Tibial nerve (tissue), 4 donors: ENCODE data around the gene TTLL1. TPM values are rescaled to one million over a fixed set of nuclear protein-coding genes. Genes with fewer than 3 reads are reported as not detected.
"Not testable (repeated sequence)": the region's sequence is repeated elsewhere in the genome, so short reads cannot be mapped to it uniquely, and the experiment has no call there.

Experiments used
- DNase-seq, 2 donors: peaks; one replicate each; pipeline ENCODE4 v3.0.0-alpha.2; 2019; ENCODE audit warnings: low spot score in 2 of 2
- H3K27ac ChIP-seq, 4 donors: fragments of 200-600 bp; sonication (generic) in 3 of 4; one replicate each; pipeline ENCODE4 v1.5.1; 2017 to 2019; ENCODE audit warnings: mild to moderate bottlenecking in 1 of 4
- H3K27me3 ChIP-seq, 2 donors: fragments of 200-600 bp; sonication (generic) in 1 of 2; one replicate each; pipeline versions ENCODE4 v1.5.1 to v1.6.0; 2017 to 2019
- H3K36me3 ChIP-seq, 3 donors: fragments of 200-600 bp; sonication (generic); one replicate each; pipeline ENCODE4 v1.5.1; 2018 to 2019
- H3K4me1 ChIP-seq, 4 donors: fragments of 200-600 bp; sonication (generic) in 3 of 4; one replicate each; pipeline ENCODE4 v1.5.1; 2017 to 2019
- H3K4me3 ChIP-seq, 4 donors: fragments of 200-600 bp; sonication (generic) in 3 of 4; one replicate each; pipeline ENCODE4 v1.5.1; 2017 to 2019; ENCODE audit warnings: mild to moderate bottlenecking in 1 of 4, moderate library complexity in 1 of 4
- H3K9me3 ChIP-seq, 4 donors: fragments of 200-600 bp; sonication (generic) in 3 of 4; one replicate each; pipeline ENCODE4 v1.5.1; 2017 to 2019
- CTCF ChIP-seq, 5 experiments: fragments of 200-600 bp in 3 of 5; fragments of 450-650 bp in 2 of 5; sonication (generic) in 3 of 5; IDR thresholded peaks; one replicate each; pipeline ENCODE4 v1.5.1; 2016 to 2019; ENCODE audit warnings: antibody characterized with exemption in 5 of 5, mild to moderate bottlenecking in 3 of 5, moderate library complexity in 2 of 5
- EP300 ChIP-seq, 2 donors: sonication (generic); formaldehyde crosslinking; IDR thresholded peaks; one replicate each; pipeline ENCODE4 v1.6.1; 2017; ENCODE audit warnings: antibody characterized with exemption in 2 of 2, mild to moderate bottlenecking in 1 of 2
- POLR2A ChIP-seq, 2 donors: fragments of 450-650 bp; IDR thresholded peaks; one replicate each; pipeline ENCODE4 v1.6.1; 2017; ENCODE audit warnings: antibody characterized with exemption in 2 of 2, mild to moderate bottlenecking in 2 of 2, moderate library complexity in 2 of 2
- WGBS, 2 donors: methylation state at CpG; one replicate each; pipeline ENCODE4 v1.1.5; 2018; 5-methylcytosine and 5-hydroxymethylcytosine counted together
- total RNA-seq, 4 donors: library from RNA; depleted of rRNA; stranded (reverse); fragments of >200 nt; gene quantifications; one replicate each; pipeline ENCODE4 v1.1.0, GENCODE V29; 2016

Gene TTLL1
- total RNA-seq, 4 donors from 2014 or later = 1.6 to 9.8 (median 7.3) TPM

- Histone ChIP-seq H3K27me3 (no peaks in the 10 kb centered on the region), H3K9me3 (peaks cover 0 to 8% (median 0%) of the 10 kb centered on the region in 4 donors), H3K4me3 (no peak overlapping the region), H3K27ac (no peak overlapping the region), H3K36me3 (peaks cover 0 to 4% (median 0%) of the 10 kb centered on the region in 3 donors), H3K4me1 (peaks cover 0 to 86% (median 47%) of the 10 kb centered on the region in 4 donors)
- DNase-seq = no peak
- WGBS, 2 donors = 65 to 75% methylated on average over 6 of the region's 6 CpGs
- TF ChIP-seq EP300 (IDR thresholded peaks at IDR 0.05) (no peak), POLR2A (IDR thresholded peaks at IDR 0.05) (no peak)
Observed at GRCh38 chr22:42997582-42998090, 91.6 kb downstream of the TTLL1 start.

GRCh38 chr22:42996646-42997365, 92.4 kb downstream of the TTLL1 start:
- WGBS, 2 donors = 50 to 52% methylated on average over 10 of the region's 10 CpGs
- no peaks in the 10 kb centered on the region for H3K27me3 ChIP-seq
- peaks cover 0 to 77% (median 47%) of the 10 kb centered on the region in 4 donors for H3K4me1 ChIP-seq
- peak overlapping the region in 3 of 4 donors; percentile 30 to 64 (median 60) for H3K27ac ChIP-seq
- H3K36me3 ChIP-seq = peaks cover 0 to 4% (median 0%) of the 10 kb centered on the region in 3 donors
- no peak for DNase-seq
- no peak overlapping the region for H3K4me3 ChIP-seq
- TF ChIP-seq EP300 (IDR thresholded peaks at IDR 0.05) = no peak
- TF ChIP-seq POLR2A (IDR thresholded peaks at IDR 0.05) = no peak
- no peak for TF ChIP-seq CTCF (IDR thresholded peaks at IDR 0.05)
- peaks cover 0 to 8% (median 0%) of the 10 kb centered on the region in 4 donors for H3K9me3 ChIP-seq

- H3K36me3 ChIP-seq, H3K9me3 ChIP-seq, H3K4me3 ChIP-seq, DNase-seq, H3K27me3 ChIP-seq: not testable (repeated sequence)
- Histone ChIP-seq H3K4me1 (peaks cover 0 to 76% (median 47%) of the 10 kb centered on the region in 4 donors), H3K27ac (peak overlapping the region; percentile 45 to 74 (median 69))
- WGBS, 2 donors = 72 to 77% methylated on average over 7 of the region's 7 CpGs
Observed at GRCh38 chr22:42995654-42996053, 93.5 kb downstream of the TTLL1 start.

GRCh38 chr22:42994917-42995562, 94.2 kb downstream of the TTLL1 start:
- WGBS, 2 donors = 11 to 14% methylated on average over 9 of the region's 9 CpGs
- TF ChIP-seq POLR2A (IDR thresholded peaks at IDR 0.05) (no peak), EP300 (IDR thresholded peaks at IDR 0.05) (peak in 1 of 2 donors; percentile 52), CTCF (IDR thresholded peaks at IDR 0.05) (no peak)

GRCh38 chr22:42994276-42994916, 94.8 kb downstream of the TTLL1 start:
- peaks cover 0 to 8% (median 0%) of the 10 kb centered on the region in 4 donors for H3K9me3 ChIP-seq
- TF ChIP-seq EP300 (IDR thresholded peaks at IDR 0.05) (no peak), CTCF (IDR thresholded peaks at IDR 0.05) (no peak), POLR2A (IDR thresholded peaks at IDR 0.05) (no peak)
- H3K4me3 ChIP-seq = peak overlapping the region in 1 of 4 donors; percentile 1
- 87 to 88% methylated on average over 10 to 12 of the region's 12 CpGs for WGBS, 2 donors
- H3K27ac ChIP-seq = peak overlapping the region; percentile 45 to 74 (median 69)
- no peaks in the 10 kb centered on the region for H3K27me3 ChIP-seq
- no peak for DNase-seq
- H3K4me1 ChIP-seq = peaks cover 0 to 74% (median 51%) of the 10 kb centered on the region in 4 donors
- peaks cover 0 to 4% (median 0%) of the 10 kb centered on the region in 3 donors for H3K36me3 ChIP-seq

More at GRCh38 chr22:42994917-42995562, 94.2 kb downstream of the TTLL1 start:
- Histone ChIP-seq H3K27me3 (no peaks in the 10 kb centered on the region), H3K4me1 (peaks cover 0 to 76% (median 50%) of the 10 kb centered on the region in 4 donors), H3K9me3 (peaks cover 0 to 8% (median 0%) of the 10 kb centered on the region in 4 donors), H3K4me3 (peak overlapping the region in 1 of 4 donors; percentile 1), H3K36me3 (peaks cover 0 to 4% (median 0%) of the 10 kb centered on the region in 3 donors), H3K27ac (peak overlapping the region; percentile 45 to 74 (median 69))
- peak in 1 of 2 donors; percentile 59 for DNase-seq
